ENCODE results near the gene GPR65. TPM values are rescaled to one million over a fixed set of nuclear protein-coding genes. Genes with fewer than 3 reads are reported as not detected.

The GPR65 gene
- total and polyA plus RNA-seq, 10 of the 15 experiments (the other 5 are each of a cell fraction or from before 2014, with no cell fraction given): 4.4 to 14.7 (median 9.4) TPM

- no peak for ATAC-seq
- BruUV-seq (replicated peaks): no TSS peak
- RAD21 ChIA-PET (ENCODE audit: unreplicated experiment): no interaction called here
These were observed 6.5 kb upstream of the GPR65 start for GRCh38 chr14:87998482-87998881.

More at GRCh38 chr14:87998482-87998881, 6.5 kb upstream of the GPR65 start:
- intact Hi-C loops (cut with micrococcal nuclease; ENCODE audit: unreplicated experiment): loop anchor here (10.0 kb wide), 1 partner anchor 1956 kb away; the partner anchor contains the start of genes EFCAB11 and TDP1
- Histone ChIP-seq H3K27me3 (replicated peaks in 1 of 2; ENCODE audit: control insufficient read depth in 2 of 2, insufficient read depth in 2 of 2, low read length in 1 of 2) (no peaks in the 10 kb centered on the region), H3K4me1 (ENCODE audit: control insufficient read depth, insufficient read depth, low read length) (peaks cover 34% of the 10 kb centered on the region), H3K4me3 (no peak overlapping the region), H2AFZ (ENCODE audit: control insufficient read depth, low read depth, low read length) (no peak overlapping the region), H3K36me3 (ENCODE audit: control insufficient read depth in 2 of 2, insufficient read depth in 2 of 2, low read length in 1 of 2) (no peaks in the 10 kb centered on the region), H3K9ac (ENCODE audit: control insufficient read depth, insufficient read depth, low read length) (no peak overlapping the region), H4K20me1 (ENCODE audit: control insufficient read depth, insufficient read depth) (no peaks in the 10 kb centered on the region), H3K27ac (ENCODE audit: control insufficient read depth, insufficient read depth) (no peak overlapping the region), H3K4me2 (ENCODE audit: control insufficient read depth, insufficient read depth) (no peak overlapping the region), H3K9me3 (replicated peaks; ENCODE audit: control insufficient read depth, insufficient read depth, low read length) (no peaks in the 10 kb centered on the region; the same call in none of the 3 replicates), H3K79me2 (ENCODE audit: control insufficient read depth, insufficient read depth, low read length) (no peaks in the 10 kb centered on the region)
- SMC1A ChIA-PET (ENCODE audit: uncharacterized antibody, unreplicated experiment): no interaction called here
- TF ChIP-seq SREBF2 (IDR thresholded peaks at IDR 0.05; ENCODE audit: low read length) (no peak), RFX5 (IDR thresholded peaks at IDR 0.05; ENCODE audit: low read depth, low read length) (no peak), BHLHE40 (IDR thresholded peaks at IDR 0.05; ENCODE audit: borderline replicate concordance in 1 of 2, low read depth in 2 of 2, low read length in 1 of 2) (no peak), YY1 (IDR thresholded peaks at IDR 0.05; ENCODE audit: low read depth, low read length) (no peak), CHD4 (IDR thresholded peaks at IDR 0.05) (no peak), BMI1 (IDR thresholded peaks at IDR 0.05; ENCODE audit: borderline replicate concordance) (no peak), REST (IDR thresholded peaks at IDR 0.05; ENCODE audit: low read depth, low read length) (no peak), SMARCA5 (IDR thresholded peaks at IDR 0.05) (no peak), NFXL1 (IDR thresholded peaks at IDR 0.05; ENCODE audit: borderline replicate concordance) (no peak), E2F8 (IDR thresholded peaks at IDR 0.05; ENCODE audit: low read depth, partially characterized antibody) (no peak)
- DNase-seq (ENCODE audit: low read depth, low spot score): no peak
- POLR2A ChIA-PET: no interaction called here
- no peak for FAIRE-seq
- in situ Hi-C loops (cut with MboI): no loop called here
- CTCF ChIA-PET: interaction anchor here (1.1 kb wide), 1 partner anchor 18 kb away, joined by 3 read pairs; no protein-coding TSS in a partner anchor

All from GM12878 (cell line).